ENCODE results near the gene DENND4A.
"Not testable (repeated sequence)": the region's sequence is repeated elsewhere in the genome, so short reads cannot be mapped to it uniquely, and the experiment has no call there.

The DENND4A gene

GRCh38 chr15:65789105-65789504, 3.0 kb downstream of the DENND4A start:
- DNase-seq (ENCODE audit: low read depth): no peak

GRCh38 chr15:65787260-65787659, 4.8 kb downstream of the DENND4A start:
- DNase-seq (ENCODE audit: low read depth): no peak

- no peak for DNase-seq (ENCODE audit: low read depth)
Measured at GRCh38 chr15:65785151-65785550, 6.9 kb downstream of the DENND4A start.

GRCh38 chr15:65783872-65784271, 8.2 kb downstream of the DENND4A start:
- DNase-seq (ENCODE audit: low read depth): no peak

GRCh38 chr15:65782096-65782495, 10.0 kb downstream of the DENND4A start:
- no peak for DNase-seq (ENCODE audit: low read depth)

- DNase-seq (ENCODE audit: low read depth): not testable (repeated sequence)
Measured at GRCh38 chr15:65778701-65779100, 13.4 kb downstream of the DENND4A start.

- DNase-seq (ENCODE audit: low read depth): no peak
Measured at GRCh38 chr15:65778269-65778668, 13.8 kb downstream of the DENND4A start.

- no peak for DNase-seq (ENCODE audit: low read depth)
Measured at GRCh38 chr15:65777843-65778242, 14.2 kb downstream of the DENND4A start.

- DNase-seq (ENCODE audit: low read depth): no peak
Measured at GRCh38 chr15:65777053-65777452, 15.0 kb downstream of the DENND4A start.

GRCh38 chr15:65773386-65774111, 18.5 kb downstream of the DENND4A start:
- DNase-seq (ENCODE audit: low read depth): no peak

GRCh38 chr15:65772930-65773329, 19.2 kb downstream of the DENND4A start:
- no peak for DNase-seq (ENCODE audit: low read depth)

GRCh38 chr15:65771870-65772269, 20.2 kb downstream of the DENND4A start:
- DNase-seq (ENCODE audit: low read depth): no peak

GRCh38 chr15:65769482-65769881, 22.6 kb downstream of the DENND4A start:
- DNase-seq (ENCODE audit: low read depth): no peak

GRCh38 chr15:65767895-65768294, 24.2 kb downstream of the DENND4A start:
- no peak for DNase-seq (ENCODE audit: low read depth)

- no peak for DNase-seq (ENCODE audit: low read depth)
Measured at GRCh38 chr15:65767264-65767595, 24.9 kb downstream of the DENND4A start.

GRCh38 chr15:65766422-65767263, 25.4 kb downstream of the DENND4A start:
- DNase-seq (ENCODE audit: low read depth): no peak

- no peak for DNase-seq (ENCODE audit: low read depth)
Measured at GRCh38 chr15:65765106-65765505, 27.0 kb downstream of the DENND4A start.

GRCh38 chr15:65762914-65763787, 28.9 kb downstream of the DENND4A start:
- DNase-seq (ENCODE audit: low read depth): no peak

GRCh38 chr15:65762399-65762798, 29.7 kb downstream of the DENND4A start:
- DNase-seq (ENCODE audit: low read depth): no peak

GRCh38 chr15:65761210-65761926, 30.7 kb downstream of the DENND4A start:
- DNase-seq (ENCODE audit: low read depth): no peak

- no peak for DNase-seq (ENCODE audit: low read depth)
Measured at GRCh38 chr15:65759441-65759840, 32.7 kb downstream of the DENND4A start.

- DNase-seq (ENCODE audit: low read depth): no peak
Measured at GRCh38 chr15:65758242-65758641, 33.9 kb downstream of the DENND4A start.

Measured in stimulated activated CD8-positive, alpha-beta memory T cell treated with anti-CD3 and anti-CD28 coated beads, Interleukin-7, amount 100 ng/mL, for 24 hours (primary cell).